HL-60/S4 (cell line): ENCODE data around the gene CLCC1.

Source experiments
- in situ Hi-C: fragments of 300-500 bp; cut with MboI; formaldehyde crosslinking; loops from 2 replicates; pipeline ENCODE4 v1.14.3; 2022; ENCODE audit warnings: low sequenced_read_pairs

CLCC1 gene

DNA sequence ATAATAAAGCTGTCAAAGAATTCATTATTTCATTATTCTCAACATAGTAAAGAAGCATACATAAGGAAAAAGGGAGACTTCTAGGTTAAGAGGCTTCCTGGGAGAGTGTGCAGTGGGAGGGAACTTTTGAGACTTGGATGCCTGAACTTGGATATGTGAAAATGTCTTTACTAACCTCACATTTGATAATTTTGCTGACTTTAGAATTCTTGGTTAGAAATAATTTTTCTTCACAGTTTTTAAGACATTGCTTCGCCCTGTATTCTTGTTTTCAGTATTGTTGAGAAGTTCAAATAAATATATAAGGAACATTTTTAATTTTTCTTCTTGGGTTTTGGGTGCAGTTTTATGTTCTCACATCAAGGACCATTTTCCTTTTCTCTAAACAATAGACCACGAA lies 46.5 kb downstream of the CLCC1 start:
- in situ Hi-C loops = no loop called here
